AG04450 (cell line): ENCODE measurements around the gene HOXC9. TPM values are rescaled to one million over a fixed set of nuclear protein-coding genes. Genes with fewer than 3 reads are reported as not detected.

ENCODE experiments used
- CTCF ChIA-PET: fragments of 300-600, 350-600 bp; formaldehyde crosslinking; extraction: SDS; loops from one replicate; lab custom pipeline; 2022; ENCODE audit warnings: antibody characterized with exemption, inconsistent platforms; lab: Charles Lee
- POLR2A ChIA-PET: fragments of 350-600 bp; formaldehyde crosslinking; extraction: SDS; loops from one replicate; lab custom pipeline; 2021; ENCODE audit warnings: antibody characterized with exemption, inconsistent platforms; lab: Yijun Ruan, JAX
- DNase-seq: peaks from one replicate; pipeline ENCODE4 v3.0.0-alpha.2; 2011; ENCODE audit warnings: low read depth, low spot score
- H3K27ac ChIP-seq: one replicate; pipeline ENCODE4 v1.5.1; 2012; ENCODE audit warnings: low read depth, low read length, control low read depth
- H3K27me3 ChIP-seq: one replicate; pipeline ENCODE4 v1.6.0; 2012; ENCODE audit warnings: low read length; ENCODE audit not compliant: control insufficient read depth, insufficient read depth
- H3K4me3 ChIP-seq: 2 replicates; pipeline ENCODE4 v1.5.1; 2011; ENCODE audit warnings: mild to moderate bottlenecking, low read depth, low read length, control low read depth
- H3K9me3 ChIP-seq: 2 replicates; pipeline ENCODE4 v1.5.1; 2012; ENCODE audit warnings: low read length; ENCODE audit not compliant: control insufficient read depth, insufficient read depth
- CTCF ChIP-seq: IDR thresholded peaks from 2 replicates; pipeline ENCODE4 v1.5.1; 2011; ENCODE audit warnings: low read depth, low read length, control low read depth, inconsistent platforms
- polyA plus RNA-seq: library from polyadenylated mRNA; depleted of rRNA; stranded (reverse); fragments of >200 nt; gene quantifications from 2 replicates; pipeline ENCODE4 v1.2.3, GENCODE V29; 2011

HOXC9 gene
- polyA plus RNA-seq, 1 experiment, result not detected

DNA sequence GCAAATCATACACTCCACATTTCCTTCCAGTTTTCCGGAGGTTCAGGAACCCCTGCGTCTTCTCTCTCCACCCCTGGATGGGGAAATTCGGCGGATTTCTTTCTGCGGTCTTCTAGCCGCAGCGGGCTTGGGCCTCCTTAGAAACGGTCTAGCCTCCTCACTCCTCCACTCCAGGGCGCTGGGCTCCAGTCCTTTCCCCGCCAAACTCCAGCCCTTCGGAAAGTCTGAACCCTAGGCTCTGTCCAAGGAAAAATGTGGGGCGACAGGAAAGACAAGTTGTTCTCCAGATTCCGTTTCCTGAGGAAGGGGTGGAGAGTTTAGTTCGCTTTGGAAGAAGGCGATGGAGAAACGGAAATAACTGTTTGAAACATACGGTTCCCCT is 16.4 kb upstream of the HOXC9 start:
- no peak overlapping the region for H3K4me3 ChIP-seq
- CTCF ChIA-PET, result no interaction called here
- H3K27ac ChIP-seq, result no peak overlapping the region
- peaks cover 94% of the 10 kb centered on the region for H3K27me3 ChIP-seq
- no peak for DNase-seq
- peaks cover 22% of the 10 kb centered on the region for H3K9me3 ChIP-seq
- no peak for TF ChIP-seq CTCF
- POLR2A ChIA-PET, result no interaction called here

GRCh38 chr12:53983950-53984572 is 15.9 kb upstream of the HOXC9 start:
- POLR2A ChIA-PET, result no interaction called here
- DNase-seq, result no peak
- CTCF ChIA-PET, result no interaction called here
- Histone ChIP-seq H3K27me3 (peaks cover 94% of the 10 kb centered on the region), H3K9me3 (peaks cover 22% of the 10 kb centered on the region), H3K27ac (no peak overlapping the region), H3K4me3 (no peak overlapping the region)
- no peak for TF ChIP-seq CTCF

GRCh38 chr12:53984901-53985691 is 14.9 kb upstream of the HOXC9 start, which contains the start of gene HOXC10:
HOXC10 (plus strand) TSS chr12:53985146; CDS start chr12:53985260, 114 bp downstream.
- peak; percentile 16 for DNase-seq
- no peak within 1 kb of the TSS for H3K27ac ChIP-seq
- peak; percentile 45 for TF ChIP-seq CTCF
- H3K4me3 ChIP-seq, result no peak within 1 kb of the TSS
- POLR2A ChIA-PET, result no interaction called here
- CTCF ChIA-PET, result interaction anchor here (0.6 to 0.7 kb wide), 3 partner anchors 212 to 226 kb away, joined by 3 read pairs; no protein-coding TSS in a partner anchor
- H3K27me3 ChIP-seq, result peaks cover 90% of the 10 kb centered on the region
- peaks cover 22% of the 10 kb centered on the region for H3K9me3 ChIP-seq

DNA sequence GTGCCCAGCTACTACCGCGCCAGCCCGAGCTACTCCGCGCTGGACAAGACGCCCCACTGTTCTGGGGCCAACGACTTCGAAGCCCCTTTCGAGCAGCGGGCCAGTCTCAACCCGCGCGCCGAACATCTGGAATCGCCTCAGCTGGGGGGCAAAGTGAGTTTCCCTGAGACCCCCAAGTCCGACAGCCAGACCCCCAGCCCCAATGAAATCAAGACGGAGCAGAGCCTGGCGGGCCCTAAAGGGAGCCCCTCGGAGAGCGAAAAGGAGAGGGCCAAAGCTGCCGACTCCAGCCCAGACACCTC is 14.3 kb upstream of the HOXC9 start:
- Histone ChIP-seq H3K4me3 (no peak overlapping the region), H3K9me3 (peaks cover 22% of the 10 kb centered on the region), H3K27me3 (peaks cover 94% of the 10 kb centered on the region), H3K27ac (no peak overlapping the region)
- ChIA-PET CTCF (no interaction called here), POLR2A (interaction anchor here (0.7 kb wide), 1 partner anchor 10 kb away, joined by 3 read pairs; no protein-coding TSS in a partner anchor)
- DNase-seq, result no peak
- no peak for TF ChIP-seq CTCF
